Stimulated activated effector memory CD8-positive, alpha-beta T cell treated with anti-CD3 and anti-CD28 coated beads, Interleukin-12 subunit alpha, Interleukin-12 subunit beta, amount 100 ng/mL, for 72 hours (primary cell): ENCODE measurements around the gene TMEM220.

Experiments used
- ATAC-seq: fragments of 150-1000 bp; cut with Tn5 transposase; 2 replicates; pipeline ENCODE4 v1.10.0; 2021
- DNase-seq, 2 donors: peaks; one replicate each; pipeline ENCODE4 v3.0.0; 2021 to 2022; ENCODE audit warnings: low spot score in 2 of 2
- H3K27ac Mint-ChIP-seq: one replicate; pipeline ENCODE4 v1.8.0; 2022; ENCODE audit warnings: mild to moderate bottlenecking, mixed read lengths
- H3K36me3 Mint-ChIP-seq: one replicate; pipeline ENCODE4 v1.8.0; 2022; ENCODE audit warnings: mild to moderate bottlenecking, mixed read lengths
- H3K4me1 Mint-ChIP-seq: one replicate; pipeline ENCODE4 v1.8.0; 2022; ENCODE audit warnings: mixed read lengths
- H3K4me3 Mint-ChIP-seq: one replicate; pipeline ENCODE4 v1.8.0; 2022; ENCODE audit warnings: mild to moderate bottlenecking, mixed read lengths
- H3K9me3 Mint-ChIP-seq: one replicate; pipeline ENCODE4 v1.8.0; 2022; ENCODE audit warnings: mixed read lengths

Gene TMEM220

GRCh38 chr17:10758062-10758461, 28.2 kb upstream of the TMEM220 start:
- ATAC-seq (no peak), DNase-seq (no peak)
- no peaks in the 10 kb centered on the region for H3K9me3 Mint-ChIP-seq
- H3K4me1 Mint-ChIP-seq: no peaks in the 10 kb centered on the region
- no peak overlapping the region for H3K4me3 Mint-ChIP-seq
- no peaks in the 10 kb centered on the region for H3K36me3 Mint-ChIP-seq
- H3K27ac Mint-ChIP-seq: no peak overlapping the region

- H3K36me3 Mint-ChIP-seq: no peaks in the 10 kb centered on the region
- no peak overlapping the region for H3K27ac Mint-ChIP-seq
- no peak overlapping the region for H3K4me3 Mint-ChIP-seq
- peak; percentile 8 for ATAC-seq
- no peaks in the 10 kb centered on the region for H3K4me1 Mint-ChIP-seq
- DNase-seq: no peak
- H3K9me3 Mint-ChIP-seq: no peaks in the 10 kb centered on the region
Observed at GRCh38 chr17:10757647-10758046, 27.8 kb upstream of the TMEM220 start.

- no peak overlapping the region for H3K4me3 Mint-ChIP-seq
- DNase-seq (no peak), ATAC-seq (no peak)
- H3K9me3 Mint-ChIP-seq: no peaks in the 10 kb centered on the region
- H3K36me3 Mint-ChIP-seq: no peaks in the 10 kb centered on the region
- no peak overlapping the region for H3K27ac Mint-ChIP-seq
- H3K4me1 Mint-ChIP-seq: no peaks in the 10 kb centered on the region
Observed at GRCh38 chr17:10757067-10757466, 27.2 kb upstream of the TMEM220 start.

GRCh38 chr17:10756619-10757018, 26.8 kb upstream of the TMEM220 start:
- no peak for ATAC-seq
- Mint-ChIP-seq H3K36me3 (no peaks in the 10 kb centered on the region), H3K9me3 (no peaks in the 10 kb centered on the region), H3K4me3 (no peak overlapping the region), H3K27ac (no peak overlapping the region), H3K4me1 (no peaks in the 10 kb centered on the region)
- no peak for DNase-seq

GRCh38 chr17:10756185-10756584, 26.4 kb upstream of the TMEM220 start:
- no peaks in the 10 kb centered on the region for H3K9me3 Mint-ChIP-seq
- no peaks in the 10 kb centered on the region for H3K36me3 Mint-ChIP-seq

GRCh38 chr17:10755592-10756127, 25.8 kb upstream of the TMEM220 start:
- ATAC-seq: no peak
- H3K27ac Mint-ChIP-seq: no peak overlapping the region
- H3K4me1 Mint-ChIP-seq: no peaks in the 10 kb centered on the region
- H3K36me3 Mint-ChIP-seq: no peaks in the 10 kb centered on the region
- no peaks in the 10 kb centered on the region for H3K9me3 Mint-ChIP-seq
- no peak for DNase-seq
- H3K4me3 Mint-ChIP-seq: no peak overlapping the region

More at GRCh38 chr17:10756185-10756584, 26.4 kb upstream of the TMEM220 start:
- DNase-seq: no peak
- Mint-ChIP-seq H3K4me1 (no peaks in the 10 kb centered on the region), H3K4me3 (no peak overlapping the region), H3K27ac (no peak overlapping the region)
- ATAC-seq: no peak

- H3K27ac Mint-ChIP-seq: no peak overlapping the region
- ATAC-seq: no peak
Observed at GRCh38 chr17:10754861-10755591, 25.2 kb upstream of the TMEM220 start.

GRCh38 chr17:10754109-10754508, 24.3 kb upstream of the TMEM220 start:
- Mint-ChIP-seq H3K4me1 (no peaks in the 10 kb centered on the region), H3K9me3 (no peaks in the 10 kb centered on the region), H3K4me3 (no peak overlapping the region), H3K36me3 (no peaks in the 10 kb centered on the region), H3K27ac (no peak overlapping the region)
- no peak for ATAC-seq
- DNase-seq: no peak

More at GRCh38 chr17:10754861-10755591, 25.2 kb upstream of the TMEM220 start:
- Mint-ChIP-seq H3K9me3 (no peaks in the 10 kb centered on the region), H3K36me3 (no peaks in the 10 kb centered on the region), H3K4me3 (no peak overlapping the region), H3K4me1 (no peaks in the 10 kb centered on the region)
- no peak for DNase-seq

- H3K9me3 Mint-ChIP-seq: no peaks in the 10 kb centered on the region
- no peak for DNase-seq
- no peak for ATAC-seq
- no peak overlapping the region for H3K27ac Mint-ChIP-seq
- no peaks in the 10 kb centered on the region for H3K36me3 Mint-ChIP-seq
- H3K4me3 Mint-ChIP-seq: no peak overlapping the region
- H3K4me1 Mint-ChIP-seq: no peaks in the 10 kb centered on the region
Observed at GRCh38 chr17:10752696-10753095, 22.9 kb upstream of the TMEM220 start.

GRCh38 chr17:10751563-10751962, 21.7 kb upstream of the TMEM220 start:
- DNase-seq (no peak), ATAC-seq (no peak)
- no peaks in the 10 kb centered on the region for H3K36me3 Mint-ChIP-seq
- no peaks in the 10 kb centered on the region for H3K9me3 Mint-ChIP-seq
- H3K4me3 Mint-ChIP-seq: no peak overlapping the region
- no peak overlapping the region for H3K27ac Mint-ChIP-seq
- H3K4me1 Mint-ChIP-seq: no peaks in the 10 kb centered on the region

- Mint-ChIP-seq H3K36me3 (no peaks in the 10 kb centered on the region), H3K27ac (no peak overlapping the region), H3K4me1 (no peaks in the 10 kb centered on the region), H3K4me3 (no peak overlapping the region), H3K9me3 (no peaks in the 10 kb centered on the region)
- ATAC-seq (no peak), DNase-seq (no peak)
Observed at GRCh38 chr17:10750210-10750609, 20.4 kb upstream of the TMEM220 start.

- no peaks in the 10 kb centered on the region for H3K9me3 Mint-ChIP-seq
- ATAC-seq: no peak
- H3K4me1 Mint-ChIP-seq: peaks cover 5% of the 10 kb centered on the region
- no peak for DNase-seq
- H3K36me3 Mint-ChIP-seq: no peaks in the 10 kb centered on the region
- H3K27ac Mint-ChIP-seq: no peak overlapping the region
- H3K4me3 Mint-ChIP-seq: no peak overlapping the region
Observed at GRCh38 chr17:10748531-10749181, 18.8 kb upstream of the TMEM220 start.

- no peaks in the 10 kb centered on the region for H3K9me3 Mint-ChIP-seq
- H3K36me3 Mint-ChIP-seq: no peaks in the 10 kb centered on the region
- H3K27ac Mint-ChIP-seq: no peak overlapping the region
- no peak overlapping the region for H3K4me3 Mint-ChIP-seq
- ATAC-seq (no peak), DNase-seq (no peak)
- H3K4me1 Mint-ChIP-seq: peaks cover 5% of the 10 kb centered on the region
Observed at GRCh38 chr17:10745231-10745630, 15.4 kb upstream of the TMEM220 start.

- no peaks in the 10 kb centered on the region for H3K9me3 Mint-ChIP-seq
- ATAC-seq: no peak
- no peak overlapping the region for H3K27ac Mint-ChIP-seq
- H3K4me3 Mint-ChIP-seq: no peak overlapping the region
- H3K4me1 Mint-ChIP-seq: peaks cover 5% of the 10 kb centered on the region
- no peak for DNase-seq
- H3K36me3 Mint-ChIP-seq: no peaks in the 10 kb centered on the region
Observed at GRCh38 chr17:10744501-10745000, 14.7 kb upstream of the TMEM220 start.

GRCh38 chr17:10743316-10744009, 13.6 kb upstream of the TMEM220 start:
- Mint-ChIP-seq H3K36me3 (no peaks in the 10 kb centered on the region), H3K27ac (no peak overlapping the region), H3K4me3 (no peak overlapping the region), H3K9me3 (no peaks in the 10 kb centered on the region), H3K4me1 (peaks cover 5% of the 10 kb centered on the region)
- DNase-seq: no peak
- no peak for ATAC-seq
